Colonic mucosa (tissue), 4 donors: Measurements from ENCODE around the gene FAM193B. TPM values are rescaled to one million over a fixed set of nuclear protein-coding genes. Genes with fewer than 3 reads are reported as not detected.

ENCODE experiments used
- DNase-seq: peaks from one replicate; pipeline ENCODE4 v3.0.0-alpha.2; 2020
- H3K27ac ChIP-seq: fragments of 200-600 bp; one replicate; pipeline ENCODE4 v1.8.0; 2021
- H3K27me3 ChIP-seq: fragments of 200-600 bp; one replicate; pipeline ENCODE4 v1.8.0; 2021
- H3K36me3 ChIP-seq: fragments of 200-600 bp; one replicate; pipeline ENCODE4 v1.8.0; 2021
- H3K4me1 ChIP-seq: fragments of 200-600 bp; one replicate; pipeline ENCODE4 v1.8.0; 2021; ENCODE audit warnings: mild to moderate bottlenecking
- H3K4me3 ChIP-seq: fragments of 200-600 bp; one replicate; pipeline ENCODE4 v1.8.0; 2021
- H3K9ac ChIP-seq, 2 donors: one replicate each; pipeline ENCODE4 v1.7.0; 2013; ENCODE audit warnings: control low read depth in 2 of 2, low read depth in 2 of 2, low read length in 2 of 2
- H3K9me3 ChIP-seq: fragments of 200-600 bp; one replicate; pipeline ENCODE4 v1.8.0; 2021
- intact Hi-C: fragments of 100-400 bp; cut with DNase I; formaldehyde crosslinking; loops from one replicate; pipeline ENCODE4 v1.14.1; 2022
- total RNA-seq, 2 donors: library from RNA; stranded (reverse); fragmentation: NEBNext Ultra II Directional in 1 of 2; extraction: Animal tissue kit (Norgen Biotek cat#: 25700) in 1 of 2; gene quantifications; one replicate each; pipeline ENCODE4 v1.2.1, GENCODE V29; 2021
- TF ChIP-seq, protein P1 (sequence below): fragments of 200-600 bp; IDR thresholded peaks from one replicate; pipeline ENCODE4 v1.8.0; 2022; ENCODE audit warnings: antibody characterized with exemption, mild to moderate bottlenecking
- donor health status: healthy.
- donor health status: DM: no; HTN: no; CAD: no.
- donor health status: DM: no; HTN: no; CAD: no.

Gene FAM193B
- total RNA-seq, 2 donors from 2014 or later = 39.4 to 78.6 TPM

GRCh38 chr5:177498013-177498787, 56.2 kb downstream of the FAM193B start:
- H3K4me3 ChIP-seq = peak overlapping the region; percentile 51
- no peaks in the 10 kb centered on the region for H3K9me3 ChIP-seq
- no peaks in the 10 kb centered on the region for H3K36me3 ChIP-seq
- no peak for DNase-seq
- H3K9ac ChIP-seq = peak overlapping the region; percentile 40 to 50
- intact Hi-C loops = loop anchor here (5.0 kb wide), 1 partner anchor 91 kb away; the partner anchor contains the start of gene F12
- TF ChIP-seq, protein P1, sequence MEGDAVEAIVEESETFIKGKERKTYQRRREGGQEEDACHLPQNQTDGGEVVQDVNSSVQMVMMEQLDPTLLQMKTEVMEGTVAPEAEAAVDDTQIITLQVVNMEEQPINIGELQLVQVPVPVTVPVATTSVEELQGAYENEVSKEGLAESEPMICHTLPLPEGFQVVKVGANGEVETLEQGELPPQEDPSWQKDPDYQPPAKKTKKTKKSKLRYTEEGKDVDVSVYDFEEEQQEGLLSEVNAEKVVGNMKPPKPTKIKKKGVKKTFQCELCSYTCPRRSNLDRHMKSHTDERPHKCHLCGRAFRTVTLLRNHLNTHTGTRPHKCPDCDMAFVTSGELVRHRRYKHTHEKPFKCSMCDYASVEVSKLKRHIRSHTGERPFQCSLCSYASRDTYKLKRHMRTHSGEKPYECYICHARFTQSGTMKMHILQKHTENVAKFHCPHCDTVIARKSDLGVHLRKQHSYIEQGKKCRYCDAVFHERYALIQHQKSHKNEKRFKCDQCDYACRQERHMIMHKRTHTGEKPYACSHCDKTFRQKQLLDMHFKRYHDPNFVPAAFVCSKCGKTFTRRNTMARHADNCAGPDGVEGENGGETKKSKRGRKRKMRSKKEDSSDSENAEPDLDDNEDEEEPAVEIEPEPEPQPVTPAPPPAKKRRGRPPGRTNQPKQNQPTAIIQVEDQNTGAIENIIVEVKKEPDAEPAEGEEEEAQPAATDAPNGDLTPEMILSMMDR = no peak
- peak overlapping the region; percentile 33 for H3K27ac ChIP-seq
- peaks cover 10% of the 10 kb centered on the region for H3K4me1 ChIP-seq
- H3K27me3 ChIP-seq = no peaks in the 10 kb centered on the region

- peak within 1 kb of the TSS; percentile 79 for H3K27ac ChIP-seq
- H3K36me3 ChIP-seq = no peaks in the 10 kb centered on the region
- H3K9ac ChIP-seq = peak within 1 kb of the TSS; percentile 68 to 80
- H3K27me3 ChIP-seq = no peaks in the 10 kb centered on the region
- intact Hi-C loops = loop anchor here (5.0 kb wide), 1 partner anchor 90 kb away; the partner anchor contains the start of gene F12
- no peaks in the 10 kb centered on the region for H3K9me3 ChIP-seq
- peak; percentile 96 for DNase-seq
- H3K4me1 ChIP-seq = peaks cover 10% of the 10 kb centered on the region
- H3K4me3 ChIP-seq = peak within 1 kb of the TSS; percentile 51
- TF ChIP-seq, protein P1 = no peak
These were observed 56.9 kb downstream of the FAM193B start, which contains the start of gene PDLIM7 for GRCh38 chr5:177497292-177498012. TSS of gene PDLIM7 (minus strand) at chr5:177497604. CDS start at chr5:177496512, 1,092 bp downstream.

GRCh38 chr5:177496727-177497291, 57.6 kb downstream of the FAM193B start:
- no peak for DNase-seq
- Histone ChIP-seq H3K9me3 (no peaks in the 10 kb centered on the region), H3K4me3 (peak overlapping the region; percentile 51), H3K9ac (peak overlapping the region; percentile 68 to 80), H3K4me1 (peaks cover 10% of the 10 kb centered on the region), H3K36me3 (no peaks in the 10 kb centered on the region), H3K27ac (peak overlapping the region; percentile 79), H3K27me3 (no peaks in the 10 kb centered on the region)
- intact Hi-C loops = loop anchor here (5.0 kb wide), 1 partner anchor 90 kb away; the partner anchor contains the start of gene F12
- TF ChIP-seq, protein P1 = no peak

DNA sequence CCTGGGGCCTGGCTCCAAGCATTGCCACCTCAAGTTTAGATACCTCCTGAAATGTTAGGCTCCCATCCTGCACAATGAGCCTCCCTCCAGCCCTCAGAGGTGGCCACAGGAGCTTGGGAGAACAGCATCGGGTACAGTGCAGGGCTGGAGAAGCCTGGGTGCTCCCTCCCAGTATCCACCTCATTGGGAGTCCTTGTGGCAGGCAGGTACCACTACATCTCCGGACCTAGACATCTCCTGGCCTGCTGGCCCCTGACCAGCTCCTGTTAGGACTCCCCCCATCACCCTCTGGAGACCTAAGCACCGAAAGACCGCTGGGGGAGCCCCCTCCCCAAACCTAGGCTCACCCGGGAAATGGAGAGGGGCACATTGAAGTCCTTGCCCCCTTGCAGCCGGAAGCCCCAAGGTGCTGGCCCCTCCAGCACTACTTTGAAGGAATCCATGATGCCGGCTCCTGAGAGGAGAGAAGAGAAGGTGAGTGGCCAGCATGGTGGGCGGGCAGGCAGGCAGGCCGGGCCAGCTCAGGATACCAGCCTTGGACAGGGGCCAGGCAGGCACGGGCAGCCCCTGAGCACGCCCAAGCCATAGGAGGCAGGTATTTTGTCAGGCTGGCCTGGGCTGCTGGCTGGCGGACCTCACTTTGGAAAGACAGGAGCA, 58.2 kb downstream of the FAM193B start:
- Histone ChIP-seq H3K4me1 (peaks cover 10% of the 10 kb centered on the region), H3K36me3 (no peaks in the 10 kb centered on the region), H3K9me3 (no peaks in the 10 kb centered on the region), H3K27me3 (no peaks in the 10 kb centered on the region), H3K4me3 (peak overlapping the region; percentile 51), H3K9ac (peak overlapping the region; percentile 68 to 80), H3K27ac (peak overlapping the region; percentile 79)
- TF ChIP-seq, protein P1 = peak; percentile 19
- intact Hi-C loops = loop anchor here (5.0 kb wide), 1 partner anchor 89 kb away; the partner anchor contains the start of gene F12
- no peak for DNase-seq
